ENCODE data around the gene SLC36A1. TPM values are rescaled to one million over a fixed set of nuclear protein-coding genes. Genes with fewer than 3 reads are reported as not detected.

The SLC36A1 gene
- total and polyA plus RNA-seq, 10 donors, result 1.7 to 29.6 (median 17.7) TPM

- TF ChIP-seq POLR2AphosphoS5 (IDR thresholded peaks at IDR 0.05) (no peak), POLR2A (IDR thresholded peaks at IDR 0.05) (no peak), CTCF (IDR thresholded peaks at IDR 0.05 in 8 of 11, conservative IDR thresholded peaks at IDR 0.05 in 3 of 11) (no peak)
- Histone ChIP-seq H3K4me3 (no peak overlapping the region), H3K27me3 (replicated peaks in 1 of 7) (no peaks in the 10 kb centered on the region), H3K9me3 (peaks cover 0 to 6% (median 0%) of the 10 kb centered on the region in 8 donors), H3K36me3 (peaks cover 0 to 37% (median 0%) of the 10 kb centered on the region in 6 donors), H3K27ac (no peak overlapping the region), H3K4me1 (peaks cover 0 to 31% (median 4%) of the 10 kb centered on the region in 6 donors)
- WGBS, 5 donors, result 83 to 89% (median 86%) methylated on average over 14 of the region's 14 CpGs
- intact Hi-C loops (cut with DNase I; ENCODE audit: low total_unique reads), result loop anchor here (5.0 kb wide), 1 partner anchor 49 kb away; the partner anchor contains the start of gene SLC36A1
- no peak for DNase-seq
Measured at GRCh38 chr5:151496041-151496484, 48.7 kb downstream of the SLC36A1 start.

GRCh38 chr5:151497391-151498002 is 50.1 kb downstream of the SLC36A1 start:
- peaks cover 0 to 24% (median 4%) of the 10 kb centered on the region in 6 donors for H3K4me1 ChIP-seq
- H3K4me3 ChIP-seq, result no peak overlapping the region
- H3K36me3 ChIP-seq, result peaks cover 0 to 24% (median 0%) of the 10 kb centered on the region in 6 donors
- no peak for DNase-seq
- H3K27me3 ChIP-seq (replicated peaks in 1 of 7), result no peaks in the 10 kb centered on the region
- 44 to 87% (median 66%) methylated on average over 3 of the region's 3 CpGs for WGBS, 5 donors
- intact Hi-C loops (cut with DNase I; ENCODE audit: low total_unique reads), result loop anchor here (5.0 kb wide), 1 partner anchor 50 kb away; the partner anchor contains the start of gene SLC36A1
- TF ChIP-seq POLR2A (IDR thresholded peaks at IDR 0.05) (no peak), CTCF (IDR thresholded peaks at IDR 0.05 in 8 of 11, conservative IDR thresholded peaks at IDR 0.05 in 3 of 11) (no peak), POLR2AphosphoS5 (IDR thresholded peaks at IDR 0.05) (no peak)
- no peak overlapping the region for H3K27ac ChIP-seq
- H3K9me3 ChIP-seq, result peaks cover 0 to 6% (median 0%) of the 10 kb centered on the region in 8 donors

- DNase-seq, result no peak
- peaks cover 0 to 14% (median 0%) of the 10 kb centered on the region in 6 donors for H3K36me3 ChIP-seq
- H3K27ac ChIP-seq, result no peak overlapping the region
- H3K4me1 ChIP-seq, result peaks cover 0 to 24% (median 4%) of the 10 kb centered on the region in 6 donors
- no peak for TF ChIP-seq POLR2AphosphoS5 (IDR thresholded peaks at IDR 0.05)
- TF ChIP-seq CTCF (IDR thresholded peaks at IDR 0.05 in 8 of 11, conservative IDR thresholded peaks at IDR 0.05 in 3 of 11), result no peak
- TF ChIP-seq POLR2A (IDR thresholded peaks at IDR 0.05), result no peak
- WGBS, 5 donors, result 73 to 93% (median 75%) methylated on average over 8 of the region's 8 CpGs
- no peak overlapping the region for H3K4me3 ChIP-seq
- H3K9me3 ChIP-seq, result peaks cover 0 to 6% (median 0%) of the 10 kb centered on the region in 8 donors
- intact Hi-C loops (cut with DNase I; ENCODE audit: low total_unique reads), result loop anchor here (5.0 kb wide), 1 partner anchor 51 kb away; the partner anchor contains the start of gene SLC36A1
- no peaks in the 10 kb centered on the region for H3K27me3 ChIP-seq (replicated peaks in 1 of 7)
Measured at GRCh38 chr5:151498395-151499155, 51.2 kb downstream of the SLC36A1 start.
